H1 (cell line): ENCODE measurements around the gene MAGI1.

ENCODE experiments used
- CEBPB ChIP-seq: IDR thresholded peaks from 2 replicates; pipeline ENCODE4 v1.6.1; 2012; ENCODE audit warnings: low read depth, low read length
- CHD2 ChIP-seq: IDR thresholded peaks from 2 replicates; pipeline ENCODE4 v1.6.1; 2012; ENCODE audit warnings: low read length, improper control_type of control experiment
- CTCF ChIP-seq, 3 experiments: IDR thresholded peaks; 1 replicate in 2 of 3; 2 replicates in 1 of 3; pipeline versions ENCODE4 v1.5.1 to v1.6.1; 2011; ENCODE audit warnings: low read length in 3 of 3, mild to moderate bottlenecking in 3 of 3, inconsistent platforms in 2 of 3, low read depth in 1 of 3, moderate library complexity in 1 of 3; ENCODE audit not compliant: insufficient read depth in 1 of 3; ENCODE audit errors: control extremely low read depth in 1 of 3
- POLR2A ChIP-seq, 2 experiments: IDR thresholded peaks; 1 replicate in 1 of 2; 2 replicates in 1 of 2; pipeline ENCODE4 v1.6.1; 2011; ENCODE audit warnings: low read depth in 2 of 2, low read length in 2 of 2, mild to moderate bottlenecking in 2 of 2; ENCODE audit errors: control extremely low read depth in 1 of 2
- POLR2AphosphoS5 ChIP-seq: IDR thresholded peaks from 2 replicates; pipeline ENCODE4 v1.6.1; 2011; ENCODE audit warnings: low read depth, low read length
- RAD21 ChIP-seq, 2 experiments: IDR thresholded peaks in 1 of 2; conservative IDR thresholded peaks in 1 of 2; 2 replicates each; pipeline ENCODE4 v1.6.1; 2011; ENCODE audit warnings: low read depth in 2 of 2, low read length in 2 of 2, improper control_type of control experiment in 1 of 2, inconsistent platforms in 1 of 2, mild to moderate bottlenecking in 1 of 2, moderate library complexity in 1 of 2
- SIN3A ChIP-seq, 2 experiments: IDR thresholded peaks in 1 of 2; conservative IDR thresholded peaks in 1 of 2; 2 replicates each; pipeline ENCODE4 v1.6.1; 2011 to 2012; ENCODE audit warnings: low read length in 2 of 2, improper control_type of control experiment in 1 of 2, low read depth in 1 of 2, mild to moderate bottlenecking in 1 of 2
- SIX5 ChIP-seq: IDR thresholded peaks from 2 replicates; pipeline ENCODE4 v1.6.1; 2011; ENCODE audit warnings: mild to moderate bottlenecking, low read depth, low read length
- SRF ChIP-seq: IDR thresholded peaks from 2 replicates; pipeline ENCODE4 v1.6.1; 2011; ENCODE audit warnings: mild to moderate bottlenecking, low read depth, low read length, moderate library complexity
- TBP ChIP-seq: IDR thresholded peaks from 2 replicates; pipeline ENCODE4 v1.6.1; 2011; ENCODE audit warnings: low read depth, low read length, improper control_type of control experiment
- TEAD4 ChIP-seq: IDR thresholded peaks from 2 replicates; pipeline ENCODE4 v1.6.1; 2012; ENCODE audit warnings: low read depth, low read length, inconsistent platforms, mixed read lengths
- YY1 ChIP-seq: IDR thresholded peaks from 2 replicates; pipeline ENCODE4 v1.6.1; 2011; ENCODE audit warnings: low read depth, mild to moderate bottlenecking, low read length
- ZNF274 ChIP-seq: IDR thresholded peaks from 2 replicates; pipeline ENCODE4 v1.7.0; 2012; ENCODE audit warnings: low read length, borderline replicate concordance; ENCODE audit errors: extremely low read depth

GRCh38 chr3:65720989-65721737 is 317.6 kb downstream of the MAGI1 start:
- TF ChIP-seq SIN3A (conservative IDR thresholded peaks at IDR 0.05 in 1 of 2, IDR thresholded peaks at IDR 0.05 in 1 of 2; ENCODE audit: low read depth in 1 of 2, low read length in 2 of 2) (no peak), TBP (no peak), CTCF (IDR thresholded peaks at IDR 0.05; ENCODE audit: control extremely low read depth in 1 of 3, insufficient read depth in 1 of 3, low read depth in 1 of 3, low read length in 3 of 3) (no peak), RAD21 (IDR thresholded peaks at IDR 0.05 in 1 of 2, conservative IDR thresholded peaks at IDR 0.05 in 1 of 2; ENCODE audit: low read depth in 2 of 2, low read length in 2 of 2) (no peak), CEBPB (no peak), SRF (no peak), ZNF274 (no peak), POLR2AphosphoS5 (no peak), YY1 (no peak), TEAD4 (no peak), CHD2 (no peak), SIX5 (no peak), POLR2A (IDR thresholded peaks at IDR 0.05; ENCODE audit: control extremely low read depth in 1 of 2, low read depth in 2 of 2, low read length in 2 of 2) (no peak)
